NCI-H1930 (cell line): Measurements from ENCODE around the gene FBXL17.

Experiments used
- DNase-seq, 2 experiments: peaks; one replicate each; lab custom pipeline; 2025; lab: John Stamatoyannopoulos, UW

Gene FBXL17

GRCh38 chr5:107950776-107951175 lies 431.1 kb downstream of the FBXL17 start:
- DNase-seq, result no peak

GRCh38 chr5:107949688-107950341 lies 432.1 kb downstream of the FBXL17 start:
- no peak for DNase-seq

DNA sequence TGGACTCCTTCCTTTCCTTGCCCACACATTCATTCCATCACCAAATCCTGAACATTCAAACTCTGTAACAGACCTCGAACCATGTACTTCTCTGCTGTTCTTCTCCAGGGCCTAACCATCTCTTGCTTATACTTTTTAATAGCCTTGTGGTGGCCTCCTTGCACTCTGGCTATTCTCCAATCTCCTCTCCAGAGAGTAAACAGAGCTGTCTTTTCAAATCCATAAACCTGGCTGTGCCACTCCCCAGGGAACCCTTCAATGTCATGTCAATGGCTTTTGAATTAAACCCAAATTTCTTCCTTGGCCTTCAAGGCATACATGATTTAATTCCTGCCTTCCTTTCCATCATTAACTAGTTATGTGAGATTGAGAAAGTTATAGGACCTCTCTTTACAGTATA lies 433.5 kb downstream of the FBXL17 start:
- DNase-seq, result no peak

DNA sequence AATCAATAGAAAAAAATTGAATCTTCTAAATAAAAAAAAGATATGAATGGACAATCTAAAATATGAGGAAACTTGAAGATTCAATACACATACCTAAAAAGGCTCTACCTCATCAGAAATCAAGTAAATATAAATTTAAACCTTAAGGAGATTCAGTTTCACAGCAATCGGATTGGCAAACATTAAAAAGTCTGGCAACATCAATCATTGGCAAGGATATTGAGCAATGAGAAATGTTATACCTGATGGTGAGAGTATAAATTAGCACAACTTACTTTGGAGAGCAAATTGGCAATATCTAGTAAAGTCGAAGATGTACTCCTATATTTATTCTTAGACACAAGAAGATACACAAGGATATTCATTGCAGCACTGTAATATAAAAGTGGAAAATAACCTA lies 436.8 kb downstream of the FBXL17 start:
- DNase-seq, result no peak

- no peak for DNase-seq
Observed at GRCh38 chr5:107943923-107944322, 438.0 kb downstream of the FBXL17 start.

GRCh38 chr5:107941036-107941435 lies 440.9 kb downstream of the FBXL17 start:
- no peak for DNase-seq

DNA sequence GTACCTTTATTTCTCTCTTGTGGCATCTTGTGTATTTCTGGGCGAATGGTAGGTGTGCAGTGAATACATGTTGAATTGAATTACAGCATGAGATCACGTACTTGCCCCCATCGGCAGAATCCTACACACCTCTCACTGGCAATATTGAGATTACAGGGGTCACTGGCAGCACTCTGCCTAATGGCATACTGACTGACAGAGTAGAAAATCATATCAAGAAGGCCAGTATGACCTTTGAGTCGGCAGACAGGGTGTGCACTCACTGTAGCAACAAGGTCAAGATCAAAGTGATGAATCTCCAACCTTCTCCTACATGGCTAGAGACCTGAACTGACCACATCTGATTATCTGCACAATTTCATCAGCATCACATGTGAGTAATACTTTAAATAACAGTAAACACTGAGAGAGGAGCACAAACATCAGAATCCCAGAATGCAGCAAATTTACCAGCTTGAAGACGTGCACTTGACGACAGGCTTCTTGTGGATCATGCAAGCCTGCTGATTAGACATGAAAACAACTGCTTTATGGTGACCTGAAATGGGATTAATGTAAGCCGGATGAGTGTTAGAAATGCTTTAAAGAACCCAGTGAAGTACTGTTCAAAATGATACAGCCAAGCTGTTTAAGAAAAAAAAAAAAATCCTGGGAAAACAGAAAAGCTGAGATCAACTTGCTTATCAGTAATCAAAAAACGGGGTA lies 444.1 kb downstream of the FBXL17 start:
- DNase-seq, result no peak

DNA sequence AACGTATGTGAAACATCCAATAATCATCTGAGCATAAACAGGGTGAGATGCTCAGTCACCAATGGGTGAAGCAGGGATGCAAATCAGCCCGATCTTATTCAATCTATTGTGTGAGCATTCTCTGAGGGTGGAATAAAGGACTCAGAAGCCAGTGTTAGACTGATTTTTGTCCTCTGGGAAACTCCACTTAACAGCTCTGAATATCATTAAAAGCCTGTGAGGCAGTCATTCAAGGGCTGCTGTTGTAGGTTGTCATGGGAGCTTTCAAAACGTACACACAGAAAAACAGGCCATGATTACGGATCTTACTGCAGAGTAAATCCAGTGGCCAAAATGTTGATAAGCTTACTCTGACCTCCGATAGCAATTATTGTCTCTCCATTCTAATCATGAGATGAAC lies 444.7 kb downstream of the FBXL17 start:
- DNase-seq, result no peak

DNA sequence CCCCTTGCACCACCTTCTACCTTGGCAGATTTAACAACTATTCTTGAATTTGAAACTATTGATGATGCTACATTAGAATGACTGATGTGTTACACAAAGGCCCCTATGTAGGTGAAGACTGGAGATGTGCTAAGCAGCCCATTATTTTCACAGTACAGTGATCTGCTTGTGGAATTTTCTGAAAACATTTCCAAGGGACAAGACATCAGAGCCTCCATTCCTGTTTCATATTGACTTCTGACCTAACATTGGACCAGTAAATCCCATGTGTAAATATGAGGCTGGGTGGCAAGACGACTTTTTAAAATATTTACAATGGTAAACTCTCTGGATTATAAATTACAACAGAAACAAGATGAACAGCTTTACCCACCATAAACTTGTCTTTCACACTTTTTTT lies 445.4 kb downstream of the FBXL17 start:
- DNase-seq, result no peak

GRCh38 chr5:107935645-107936044 lies 446.3 kb downstream of the FBXL17 start:
- DNase-seq, result no peak

- DNase-seq, result no peak
Observed at GRCh38 chr5:107933326-107933725, 448.6 kb downstream of the FBXL17 start.

- DNase-seq, result no peak
Observed at GRCh38 chr5:107930891-107931290, 451.0 kb downstream of the FBXL17 start.

GRCh38 chr5:107930092-107930491 lies 451.8 kb downstream of the FBXL17 start:
- DNase-seq, result no peak

DNA sequence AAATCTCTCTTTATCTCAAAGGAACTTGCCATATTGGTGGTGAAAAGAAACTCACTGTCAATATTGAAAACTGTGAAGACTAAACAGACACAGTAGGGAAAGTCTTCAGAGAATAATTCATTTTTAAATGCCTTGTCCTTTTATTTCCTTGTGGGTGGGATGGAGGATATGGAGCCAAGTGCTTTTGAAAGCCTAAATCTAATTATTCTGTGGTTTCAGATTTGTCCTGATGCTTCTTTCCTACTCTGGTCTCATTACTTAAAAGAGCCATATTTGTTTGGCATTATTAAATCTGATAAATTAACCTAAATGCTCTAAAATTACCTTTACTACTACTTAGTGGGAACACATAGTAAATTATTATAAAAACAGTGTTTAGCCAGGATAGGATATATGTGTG lies 452.8 kb downstream of the FBXL17 start:
- DNase-seq, result no peak

GRCh38 chr5:107926121-107926520 lies 455.8 kb downstream of the FBXL17 start:
- no peak for DNase-seq

- DNase-seq, result no peak
Observed at GRCh38 chr5:107925200-107925599, 456.7 kb downstream of the FBXL17 start.

- no peak for DNase-seq
Observed at GRCh38 chr5:107919969-107920368, 461.9 kb downstream of the FBXL17 start.

- DNase-seq, result no peak
Observed at GRCh38 chr5:107919361-107919760, 462.5 kb downstream of the FBXL17 start.

DNA sequence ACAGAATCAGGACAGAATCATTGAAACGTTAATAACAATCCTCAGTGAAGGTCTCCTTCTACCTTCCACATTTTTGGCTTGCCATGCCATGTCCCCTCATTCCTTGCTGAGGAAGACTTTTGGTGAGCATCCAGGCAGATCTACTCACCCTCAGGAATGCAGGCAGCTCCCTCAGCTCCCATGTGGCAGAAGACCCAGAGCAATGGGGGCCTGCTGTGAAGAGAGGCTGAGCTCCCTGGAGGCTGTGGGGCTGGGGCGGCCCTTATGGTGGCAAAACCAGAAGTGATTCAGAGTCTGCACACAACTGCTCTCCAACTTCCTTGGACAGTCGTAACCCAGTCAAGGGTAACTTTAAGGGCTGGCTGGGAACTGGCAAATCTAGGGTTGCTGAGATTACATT lies 463.9 kb downstream of the FBXL17 start:
- no peak for DNase-seq

- DNase-seq, result no peak
Observed at GRCh38 chr5:107916731-107917725, 464.9 kb downstream of the FBXL17 start.

GRCh38 chr5:107915176-107915812 lies 466.6 kb downstream of the FBXL17 start:
- DNase-seq, result no peak

DNA sequence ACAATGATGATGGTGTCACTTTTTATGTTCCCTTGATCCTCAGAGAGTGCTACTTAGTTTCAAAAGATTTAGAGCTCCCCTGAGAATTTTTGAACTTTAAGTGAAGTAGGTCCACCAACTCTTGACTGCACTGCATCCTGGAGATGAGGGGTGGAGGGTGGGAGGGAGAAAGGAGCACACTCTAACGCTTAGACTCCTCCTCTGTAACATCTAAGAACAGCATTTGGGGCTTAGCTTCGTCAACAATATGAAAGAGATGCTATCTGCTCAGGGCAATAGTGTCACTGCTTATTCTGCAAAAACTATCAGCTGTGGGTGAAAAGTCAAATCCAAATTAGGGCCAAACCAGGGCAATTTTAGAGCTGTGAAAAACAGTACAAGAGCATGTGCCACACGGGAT lies 468.4 kb downstream of the FBXL17 start:
- DNase-seq, result no peak
